Fibroblast of lung (primary cell): ENCODE data around the gene CAPN2. TPM values are rescaled to one million over a fixed set of nuclear protein-coding genes. Genes with fewer than 3 reads are reported as not detected.

Experiments
- DNase-seq, 2 donors: peaks; one replicate each; pipeline versions ENCODE4 v3.0.0 to v3.0.0-alpha.2; 2010; ENCODE audit warnings: low read depth in 2 of 2
- H2AFZ ChIP-seq: 2 replicates; pipeline ENCODE4 v1.5.1; 2012; ENCODE audit warnings: low read length, control low read depth, inconsistent platforms
- H3K27ac ChIP-seq: 2 replicates; pipeline ENCODE4 v1.5.1; 2011; ENCODE audit warnings: low read length, control low read depth; ENCODE audit not compliant: insufficient read depth
- H3K27me3 ChIP-seq: 2 replicates; pipeline ENCODE4 v1.5.1; 2011; ENCODE audit warnings: mild to moderate bottlenecking, low read length; ENCODE audit not compliant: control insufficient read depth, insufficient read depth
- H3K36me3 ChIP-seq: 2 replicates; pipeline ENCODE4 v1.5.1; 2011; ENCODE audit warnings: low read length; ENCODE audit not compliant: control insufficient read depth, insufficient read depth
- H3K4me1 ChIP-seq: 2 replicates; pipeline ENCODE4 v1.5.1; 2011; ENCODE audit warnings: low read length; ENCODE audit not compliant: control insufficient read depth, insufficient read depth; ENCODE audit errors: extremely low read depth
- H3K4me2 ChIP-seq: 2 replicates; pipeline ENCODE4 v1.5.1; 2011; ENCODE audit warnings: low read length, control low read depth; ENCODE audit not compliant: insufficient read depth; ENCODE audit errors: extremely low read depth
- H3K4me3 ChIP-seq, 4 experiments: fragments of 200-600 bp in 1 of 4; sonication (generic) in 1 of 4; replicated peaks in 1 of 4; 2 replicates each; pipeline ENCODE4 v1.5.1; 2011 to 2016; ENCODE audit warnings: low read length in 4 of 4, low read depth in 3 of 4, mild to moderate bottlenecking in 3 of 4, control low read depth in 2 of 4, inconsistent platforms in 1 of 4, mixed read lengths in 1 of 4; ENCODE audit not compliant: insufficient read depth in 1 of 4; ENCODE audit errors: control extremely low read depth in 1 of 4
- H3K79me2 ChIP-seq: 2 replicates; pipeline ENCODE4 v1.5.1; 2012; ENCODE audit warnings: mild to moderate bottlenecking, low read length, inconsistent platforms; ENCODE audit not compliant: control insufficient read depth, insufficient read depth
- H3K9ac ChIP-seq: 2 replicates; pipeline ENCODE4 v1.5.1; 2011; ENCODE audit warnings: mild to moderate bottlenecking, low read length, control low read depth; ENCODE audit not compliant: insufficient read depth
- H3K9me3 ChIP-seq: 2 replicates; pipeline ENCODE4 v1.5.1; 2012; ENCODE audit warnings: low read depth, low read length; ENCODE audit not compliant: control insufficient read depth, insufficient read depth
- H4K20me1 ChIP-seq: 2 replicates; pipeline ENCODE4 v1.5.1; 2011; ENCODE audit warnings: low read length; ENCODE audit not compliant: control insufficient read depth, insufficient read depth; ENCODE audit errors: extremely low read depth
- EZH2 ChIP-seq: IDR thresholded peaks from 2 replicates; pipeline ENCODE4 v1.5.1; 2012; ENCODE audit warnings: low read length, control low read depth, mild to moderate bottlenecking; ENCODE audit errors: missing control alignments
- polyA plus RNA-seq, 2 donors: library from polyadenylated mRNA; depleted of rRNA in 1 of 2; stranded (reverse) in 1 of 2; unstranded in 1 of 2; fragments of >200 nt; gene quantifications; 2 replicates each; pipeline ENCODE4 v1.2.1, GENCODE V29; 2011 to 2012; ENCODE audit warnings: missing spikeins in 1 of 2
- total RNA-seq: library from RNA; depleted of rRNA; stranded (reverse); fragments of >200 nt; gene quantifications from 2 replicates; pipeline ENCODE4 v1.2.1, GENCODE V29; 2014
- TF ChIP-seq, protein P1 (sequence below), 2 donors: IDR thresholded peaks in 1 of 2; conservative IDR thresholded peaks in 1 of 2; 1 replicate in 1 of 2; 2 replicates in 1 of 2; pipeline ENCODE4 v1.5.1; 2011 to 2012; ENCODE audit warnings: low read length in 2 of 2, control low read depth in 1 of 2, inconsistent platforms in 1 of 2, low read depth in 1 of 2, mild to moderate bottlenecking in 1 of 2

The CAPN2 gene
- total and polyA plus RNA-seq, 2 donors (not counting 1 experiment from before 2014, with no cell fraction given) = 387 to 488 TPM

DNA sequence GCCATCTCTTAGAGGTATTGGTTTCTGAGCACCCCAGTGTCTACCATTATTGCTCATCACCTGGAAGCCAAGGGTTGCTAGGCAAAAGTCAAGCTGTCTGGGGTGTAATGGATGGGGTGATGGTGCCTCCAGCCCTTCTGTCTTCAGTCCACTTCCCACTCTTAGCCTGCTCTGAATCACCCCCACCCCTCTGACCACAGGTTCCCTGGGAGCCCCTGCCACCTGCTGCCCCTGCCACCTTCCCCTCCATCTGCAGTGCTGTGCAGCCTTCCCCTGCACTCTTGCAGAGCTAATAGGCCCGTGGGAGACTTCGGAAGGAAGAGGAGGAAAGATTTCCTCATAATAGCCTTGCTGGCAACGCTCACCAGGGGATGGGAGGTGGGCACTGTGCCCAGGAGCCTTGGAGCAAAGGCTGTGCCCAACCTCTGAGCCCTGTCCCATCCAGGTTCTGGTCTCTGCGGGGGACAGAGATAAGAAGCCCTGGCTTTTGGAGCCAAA lies 35.5 kb downstream of the CAPN2 start:
- Histone ChIP-seq H3K79me2 (peaks cover 38% of the 10 kb centered on the region), H4K20me1 (no peaks in the 10 kb centered on the region), H3K4me1 (peaks cover 32% of the 10 kb centered on the region), H3K9me3 (no peaks in the 10 kb centered on the region), H3K36me3 (peaks cover 50% of the 10 kb centered on the region), H3K4me2 (peak overlapping the region; percentile 48), H3K4me3 (no peak overlapping the region), H3K9ac (no peak overlapping the region), H2AFZ (no peak overlapping the region), H3K27me3 (no peaks in the 10 kb centered on the region), H3K27ac (peak overlapping the region; percentile 50)
- DNase-seq = peak; percentile 34 to 72
- TF ChIP-seq, protein P1, sequence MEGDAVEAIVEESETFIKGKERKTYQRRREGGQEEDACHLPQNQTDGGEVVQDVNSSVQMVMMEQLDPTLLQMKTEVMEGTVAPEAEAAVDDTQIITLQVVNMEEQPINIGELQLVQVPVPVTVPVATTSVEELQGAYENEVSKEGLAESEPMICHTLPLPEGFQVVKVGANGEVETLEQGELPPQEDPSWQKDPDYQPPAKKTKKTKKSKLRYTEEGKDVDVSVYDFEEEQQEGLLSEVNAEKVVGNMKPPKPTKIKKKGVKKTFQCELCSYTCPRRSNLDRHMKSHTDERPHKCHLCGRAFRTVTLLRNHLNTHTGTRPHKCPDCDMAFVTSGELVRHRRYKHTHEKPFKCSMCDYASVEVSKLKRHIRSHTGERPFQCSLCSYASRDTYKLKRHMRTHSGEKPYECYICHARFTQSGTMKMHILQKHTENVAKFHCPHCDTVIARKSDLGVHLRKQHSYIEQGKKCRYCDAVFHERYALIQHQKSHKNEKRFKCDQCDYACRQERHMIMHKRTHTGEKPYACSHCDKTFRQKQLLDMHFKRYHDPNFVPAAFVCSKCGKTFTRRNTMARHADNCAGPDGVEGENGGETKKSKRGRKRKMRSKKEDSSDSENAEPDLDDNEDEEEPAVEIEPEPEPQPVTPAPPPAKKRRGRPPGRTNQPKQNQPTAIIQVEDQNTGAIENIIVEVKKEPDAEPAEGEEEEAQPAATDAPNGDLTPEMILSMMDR (conservative IDR thresholded peaks at IDR 0.05 in 1 of 2, IDR thresholded peaks at IDR 0.05 in 1 of 2; ENCODE audit: low read depth in 1 of 2, low read length in 2 of 2) = no peak
- no peak for TF ChIP-seq EZH2

DNA sequence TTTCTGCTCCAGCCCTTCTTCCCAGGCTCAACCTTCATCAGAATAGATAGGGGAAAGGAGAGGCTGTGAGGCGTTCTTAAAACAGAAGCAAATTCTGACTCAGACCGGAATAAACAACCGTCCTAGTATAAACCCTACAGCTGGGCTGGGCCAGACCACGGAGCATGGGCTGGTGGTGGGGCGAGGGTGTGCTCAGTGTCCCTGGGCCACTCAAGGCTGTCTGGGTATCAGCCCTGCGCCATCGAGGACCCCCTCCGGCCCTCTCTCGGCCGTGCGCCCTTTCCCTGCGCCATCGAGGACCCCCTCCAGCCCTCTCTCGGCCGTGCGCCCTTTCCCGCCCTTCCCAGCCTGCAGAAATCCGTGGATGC lies 36.0 kb downstream of the CAPN2 start:
- no peaks in the 10 kb centered on the region for H4K20me1 ChIP-seq
- peaks cover 52% of the 10 kb centered on the region for H3K36me3 ChIP-seq
- H3K27ac ChIP-seq = peak overlapping the region; percentile 50
- peaks cover 28% of the 10 kb centered on the region for H3K4me1 ChIP-seq
- H3K79me2 ChIP-seq = peaks cover 33% of the 10 kb centered on the region
- no peak for TF ChIP-seq EZH2
- TF ChIP-seq, protein P1 (conservative IDR thresholded peaks at IDR 0.05 in 1 of 2, IDR thresholded peaks at IDR 0.05 in 1 of 2; ENCODE audit: low read depth in 1 of 2, low read length in 2 of 2) = no peak
- H3K4me2 ChIP-seq = peak overlapping the region; percentile 80
- H2AFZ ChIP-seq = no peak overlapping the region
- peak; percentile 62 to 86 for DNase-seq
- H3K9ac ChIP-seq = no peak overlapping the region
- peak overlapping the region in 1 of 4 experiments; percentile 42 for H3K4me3 ChIP-seq
- no peaks in the 10 kb centered on the region for H3K9me3 ChIP-seq
- H3K27me3 ChIP-seq = no peaks in the 10 kb centered on the region

DNA sequence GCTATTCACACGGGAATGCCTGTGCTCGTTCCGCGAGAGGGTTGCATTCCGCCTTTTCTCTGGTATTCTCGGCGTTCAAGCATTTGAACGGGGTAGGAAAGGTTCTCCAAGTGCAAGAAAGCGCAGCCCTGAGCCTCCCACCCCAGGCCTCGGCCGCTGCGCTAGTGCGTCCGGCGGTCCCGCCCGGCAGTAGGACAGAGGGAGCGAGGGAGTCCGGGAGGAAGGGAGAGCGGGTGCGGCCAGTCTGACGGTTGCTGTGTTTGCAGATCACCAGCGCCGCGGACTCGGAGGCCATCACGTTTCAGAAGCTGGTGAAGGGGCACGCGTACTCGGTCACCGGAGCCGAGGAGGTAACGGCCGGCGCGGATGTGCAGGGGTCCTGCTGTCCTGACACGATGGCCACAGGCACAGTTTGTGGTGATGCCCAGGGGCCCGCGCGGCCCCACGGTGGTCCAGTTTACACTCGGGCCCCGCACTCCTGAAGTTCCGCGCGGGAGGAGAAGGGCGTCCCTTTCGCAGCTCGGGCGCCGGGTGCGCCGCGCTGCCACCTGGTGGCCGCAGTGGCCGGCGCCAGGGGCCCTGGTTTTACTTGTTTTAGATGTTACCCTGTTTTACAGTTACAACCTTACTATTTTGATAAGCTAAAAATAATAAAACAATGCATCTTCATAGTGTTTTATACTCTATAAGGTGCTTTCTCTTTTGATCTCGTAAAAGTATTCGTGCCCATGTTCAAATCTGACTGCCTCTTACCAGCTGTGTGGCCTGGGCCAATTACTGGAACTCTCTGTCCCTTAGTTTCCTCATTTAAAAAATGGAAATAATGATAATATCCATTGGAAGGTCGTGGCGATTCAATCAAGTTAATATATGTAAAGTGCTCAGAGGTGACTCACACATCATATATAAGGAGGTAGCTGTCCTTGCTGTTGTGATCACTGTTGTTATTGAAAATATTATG lies 36.7 kb downstream of the CAPN2 start:
- no peak overlapping the region for H2AFZ ChIP-seq
- H3K27ac ChIP-seq = peak overlapping the region; percentile 50
- H3K27me3 ChIP-seq = no peaks in the 10 kb centered on the region
- peaks cover 28% of the 10 kb centered on the region for H3K79me2 ChIP-seq
- H4K20me1 ChIP-seq = no peaks in the 10 kb centered on the region
- H3K9me3 ChIP-seq = no peaks in the 10 kb centered on the region
- peak overlapping the region; percentile 3 for H3K9ac ChIP-seq
- DNase-seq = peak; percentile 46 to 66
- TF ChIP-seq EZH2 = no peak
- TF ChIP-seq, protein P1 (conservative IDR thresholded peaks at IDR 0.05 in 1 of 2, IDR thresholded peaks at IDR 0.05 in 1 of 2; ENCODE audit: low read depth in 1 of 2, low read length in 2 of 2) = peak; percentile 74 to 89
- peak overlapping the region in 2 of 4 experiments; percentile 4 to 42 for H3K4me3 ChIP-seq
- H3K36me3 ChIP-seq = peaks cover 53% of the 10 kb centered on the region
- peak overlapping the region; percentile 80 for H3K4me2 ChIP-seq
- H3K4me1 ChIP-seq = peaks cover 28% of the 10 kb centered on the region
